Activated CD8-positive, alpha-beta memory T cell treated with anti-CD3 and anti-CD28 coated beads, Interleukin-2, amount 10 ng/mL, durations not matched to agents 7 days and 5 days (primary cell): ENCODE data around the gene TXNDC16. TPM values are rescaled to one million over a fixed set of nuclear protein-coding genes. Genes with fewer than 3 reads are reported as not detected.
A peak's percentile ranks its signal among the peaks of the same experiment; 100 is the strongest.

Experiments
- ATAC-seq: fragments of 150-1000 bp; cut with Tn5 transposase; one replicate; pipeline ENCODE4 v1.10.0; 2021; ENCODE audit warnings: moderate library complexity
- CTCF ChIA-PET: fragments of 350-600 bp; sonication (Branson Sonifier 250); formaldehyde crosslinking; loops from one replicate; lab custom pipeline; 2021; ENCODE audit warnings: antibody characterized with exemption; lab: Charles Lee
- DNase-seq: peaks from one replicate; pipeline ENCODE4 v3.0.0-alpha.2; 2020
- H3K27ac Mint-ChIP-seq: one replicate; pipeline ENCODE4 v1.8.0; 2021; ENCODE audit warnings: mild to moderate bottlenecking, mixed read lengths
- H3K27me3 Mint-ChIP-seq: one replicate; pipeline ENCODE4 v1.8.0; 2021; ENCODE audit warnings: mixed read lengths
- H3K36me3 Mint-ChIP-seq: one replicate; pipeline ENCODE4 v1.8.0; 2021; ENCODE audit warnings: mild to moderate bottlenecking, mixed read lengths
- H3K4me1 Mint-ChIP-seq: one replicate; pipeline ENCODE4 v1.8.0; 2021; ENCODE audit warnings: mixed read lengths
- H3K4me3 Mint-ChIP-seq: one replicate; pipeline ENCODE4 v1.8.0; 2021; ENCODE audit warnings: mild to moderate bottlenecking, moderate library complexity, mixed read lengths
- H3K9me3 Mint-ChIP-seq: one replicate; pipeline ENCODE4 v1.8.0; 2022; ENCODE audit warnings: low read depth, mixed read lengths
- total RNA-seq, 2 experiments: library from RNA; stranded (reverse); gene quantifications; one replicate each; pipeline ENCODE4 v1.2.3, GENCODE V29; 2021

The TXNDC16 gene
- total RNA-seq, 2 experiments from 2014 or later, result 9.1 to 11.5 TPM

DNA sequence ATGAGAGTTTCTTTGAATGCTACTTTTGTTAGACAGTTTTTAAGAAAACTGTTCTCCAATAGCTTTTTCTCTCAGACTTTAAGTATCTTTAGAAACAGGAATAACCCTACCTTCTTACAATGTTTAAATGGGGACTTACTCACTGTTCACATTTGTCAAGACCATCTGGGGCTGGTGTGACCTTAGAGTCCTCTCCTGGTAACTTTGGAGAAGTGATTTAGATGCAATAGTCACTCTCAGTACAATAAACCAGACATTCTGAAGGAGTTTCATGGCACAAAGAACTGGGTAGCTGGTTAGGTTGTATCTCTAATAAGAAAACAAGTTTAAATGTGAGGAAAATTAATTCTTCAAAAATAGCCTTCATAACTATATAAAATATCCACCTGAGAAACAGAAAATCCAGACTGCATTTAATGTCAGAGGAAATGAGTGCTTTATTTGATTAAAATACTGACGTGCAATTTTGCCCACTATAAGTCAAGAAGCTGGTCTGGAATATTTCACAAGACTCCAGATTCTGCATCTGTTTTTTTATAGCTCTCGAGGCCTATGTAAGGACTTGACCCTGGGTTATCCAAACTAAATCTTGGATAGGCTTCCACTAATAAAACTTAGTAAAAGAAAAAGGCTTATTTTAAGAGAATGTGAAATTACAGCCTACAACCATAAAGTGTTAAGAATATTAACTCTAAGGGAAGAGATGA lies 129.5 kb downstream of the TXNDC16 start:
- peak; percentile 53 for ATAC-seq
- CTCF ChIA-PET, result interaction anchor here (0.8 to 1.3 kb wide), 4 partner anchors 17 to 153 kb away, joined by 3 to 4 read pairs (median 3); no protein-coding TSS in a partner anchor
- H3K4me3 Mint-ChIP-seq, result no peak overlapping the region
- no peak for DNase-seq
- peaks cover 2% of the 10 kb centered on the region for H3K27me3 Mint-ChIP-seq
- no peaks in the 10 kb centered on the region for H3K9me3 Mint-ChIP-seq
- H3K4me1 Mint-ChIP-seq, result peaks cover 9% of the 10 kb centered on the region
- peaks cover 2% of the 10 kb centered on the region for H3K36me3 Mint-ChIP-seq
- H3K27ac Mint-ChIP-seq, result no peak overlapping the region

DNA sequence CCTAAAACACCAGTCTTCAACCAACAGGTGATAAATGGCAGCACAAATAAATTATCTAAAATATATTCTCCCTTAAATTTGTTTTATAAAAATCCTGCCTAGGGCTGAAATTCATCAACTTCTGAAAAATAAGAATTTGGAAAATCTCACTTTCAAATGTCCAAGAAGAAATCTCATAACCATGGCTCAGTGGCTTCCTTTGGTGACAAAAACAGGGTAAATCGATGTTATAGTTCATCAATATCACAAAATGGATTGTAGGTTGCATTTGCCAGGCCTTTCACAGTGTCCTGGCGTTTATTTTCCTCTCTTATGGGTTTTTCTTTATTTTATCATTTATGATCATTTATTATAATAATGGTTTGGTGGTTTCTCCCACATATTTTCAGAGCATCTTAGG lies 135.2 kb downstream of the TXNDC16 start:
- no peak for DNase-seq
- ATAC-seq, result no peak
- Mint-ChIP-seq H3K36me3 (peaks cover 11% of the 10 kb centered on the region), H3K27ac (no peak overlapping the region), H3K4me3 (no peak overlapping the region), H3K9me3 (no peaks in the 10 kb centered on the region), H3K27me3 (peaks cover 2% of the 10 kb centered on the region), H3K4me1 (peaks cover 26% of the 10 kb centered on the region)
- CTCF ChIA-PET, result no interaction called here

DNA sequence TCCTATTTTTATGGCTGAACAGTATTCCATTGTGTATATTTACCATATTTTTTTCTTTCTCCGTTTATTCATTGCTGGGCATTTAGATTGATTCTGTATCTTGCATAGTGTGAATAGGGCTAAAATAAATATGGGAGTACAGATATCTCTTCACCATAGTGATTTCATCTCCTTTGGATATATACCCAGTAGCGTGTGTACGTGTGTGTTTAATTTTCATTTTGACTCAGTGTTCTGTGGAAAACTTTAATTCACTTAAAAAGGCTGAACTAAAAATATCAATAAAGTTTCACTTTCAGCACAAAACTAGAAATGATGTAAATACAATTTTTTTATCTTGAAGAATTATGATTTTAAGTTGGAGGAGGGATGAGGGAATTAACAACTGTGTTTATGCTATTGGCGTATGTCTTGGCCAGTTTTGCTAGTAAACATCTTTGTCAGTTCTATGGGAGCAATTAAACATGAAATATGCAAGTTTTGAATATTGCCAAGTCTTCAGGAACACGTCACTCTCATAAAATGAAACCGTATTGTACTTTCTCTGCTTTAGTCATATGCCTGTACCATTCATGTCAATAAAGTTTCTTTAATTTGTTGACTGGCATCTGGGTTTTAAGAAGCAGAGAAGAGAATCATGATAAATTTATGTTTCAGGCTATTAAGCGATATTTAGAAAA lies 138.4 kb downstream of the TXNDC16 start:
- Mint-ChIP-seq H3K4me1 (peaks cover 34% of the 10 kb centered on the region), H3K36me3 (peaks cover 11% of the 10 kb centered on the region), H3K27me3 (no peaks in the 10 kb centered on the region), H3K4me3 (peak overlapping the region; percentile 63), H3K27ac (peak overlapping the region; percentile 86), H3K9me3 (no peaks in the 10 kb centered on the region)
- peak; percentile 85 for ATAC-seq
- no peak for DNase-seq
- CTCF ChIA-PET, result interaction anchor here (1.0 to 2.6 kb wide), 4 partner anchors 8 to 12 kb away, joined by 3 to 9 read pairs (median 6); no protein-coding TSS in a partner anchor

DNA sequence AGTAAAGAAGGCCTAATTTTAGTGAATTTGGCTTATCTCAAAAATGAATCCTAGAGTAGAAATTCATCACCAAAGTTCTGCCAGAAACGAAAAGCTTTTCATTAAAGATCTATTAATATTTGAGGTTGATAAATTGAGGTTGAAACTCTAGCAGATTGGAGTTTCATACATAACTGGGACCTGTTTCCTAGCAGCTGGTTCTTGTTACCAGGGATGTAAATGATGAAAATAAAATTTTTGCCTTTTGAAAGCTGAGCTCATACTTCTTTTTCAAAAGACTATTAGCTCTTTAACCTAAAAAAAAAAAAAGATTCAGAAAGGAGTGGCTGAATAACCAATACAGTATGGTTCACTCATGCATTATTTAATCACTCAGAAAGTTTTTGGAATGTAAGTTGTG lies 139.9 kb downstream of the TXNDC16 start:
- Mint-ChIP-seq H3K36me3 (peaks cover 11% of the 10 kb centered on the region), H3K27me3 (no peaks in the 10 kb centered on the region), H3K4me3 (no peak overlapping the region), H3K4me1 (peaks cover 30% of the 10 kb centered on the region), H3K27ac (no peak overlapping the region), H3K9me3 (no peaks in the 10 kb centered on the region)
- DNase-seq (no peak), ATAC-seq (no peak)
- CTCF ChIA-PET, result interaction anchor here (0.8 to 1.5 kb wide), 4 partner anchors 12 to 112 kb away, joined by 3 read pairs; no protein-coding TSS in a partner anchor

DNA sequence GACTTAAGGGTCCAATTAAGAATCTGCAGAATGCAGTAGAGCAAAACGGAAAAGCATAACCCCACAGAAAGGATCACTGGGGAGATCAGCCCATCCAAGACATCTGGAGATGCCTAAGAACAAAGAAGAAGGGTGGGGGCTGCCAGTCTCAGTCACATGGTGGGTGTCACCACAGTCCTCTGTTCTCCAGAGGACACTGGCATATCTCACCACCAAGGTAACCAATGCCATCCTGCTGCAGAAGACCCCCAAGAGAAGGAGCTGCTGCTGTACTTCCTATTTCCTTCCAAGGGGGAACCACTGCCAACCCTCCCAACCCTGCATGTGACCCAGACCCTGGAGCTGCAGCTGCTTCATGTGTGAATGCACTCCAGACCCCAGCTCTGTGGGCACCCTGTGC lies 147.0 kb downstream of the TXNDC16 start:
- H3K36me3 Mint-ChIP-seq, result peaks cover 30% of the 10 kb centered on the region
- peaks cover 5% of the 10 kb centered on the region for H3K9me3 Mint-ChIP-seq
- peaks cover 63% of the 10 kb centered on the region for H3K4me1 Mint-ChIP-seq
- CTCF ChIA-PET, result interaction anchor here (0.7 to 2.5 kb wide), 8 partner anchors 9 to 234 kb away, joined by 3 to 8 read pairs (median 3); partner anchors contain the start of gene PTGER2
- peak overlapping the region; percentile 30 for H3K27ac Mint-ChIP-seq
- ATAC-seq (no peak), DNase-seq (no peak)
- H3K4me3 Mint-ChIP-seq, result no peak overlapping the region
- H3K27me3 Mint-ChIP-seq, result peaks cover 4% of the 10 kb centered on the region

DNA sequence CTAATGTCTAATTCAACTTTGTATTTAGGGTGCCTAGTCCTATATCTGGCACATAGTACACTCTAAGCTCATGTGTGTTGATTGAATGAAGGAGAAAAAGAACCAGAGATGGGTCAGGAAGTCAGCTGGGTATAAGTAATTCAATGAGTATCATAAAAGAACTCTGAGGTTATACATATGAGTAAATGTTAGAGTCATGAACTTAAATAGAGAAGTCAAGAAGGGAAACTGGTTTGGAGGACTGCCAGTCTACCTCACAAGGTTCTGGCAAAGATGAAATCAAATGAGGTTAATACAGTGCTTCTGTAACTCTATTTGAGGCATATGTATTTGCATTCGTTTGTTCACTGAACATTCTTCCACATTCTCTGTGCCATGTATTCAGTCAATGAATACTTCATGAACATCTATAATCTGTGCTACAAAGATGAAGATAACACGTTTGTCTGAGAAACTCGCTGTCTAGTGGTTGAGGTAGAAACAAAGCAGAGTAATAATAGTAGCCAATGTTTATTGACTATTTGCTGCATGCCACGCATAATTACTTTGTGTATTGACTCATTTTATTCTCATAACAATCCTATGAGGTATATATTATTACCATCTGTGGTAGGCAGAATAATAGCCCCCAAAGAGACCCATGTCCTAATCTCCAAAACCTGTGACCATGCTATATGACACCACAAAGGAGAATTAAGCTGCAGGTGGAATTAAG lies 149.3 kb downstream of the TXNDC16 start:
- Mint-ChIP-seq H3K4me1 (peaks cover 67% of the 10 kb centered on the region), H3K27ac (peak overlapping the region; percentile 83), H3K36me3 (peaks cover 33% of the 10 kb centered on the region), H3K9me3 (peaks cover 12% of the 10 kb centered on the region), H3K27me3 (peaks cover 4% of the 10 kb centered on the region), H3K4me3 (peak overlapping the region; percentile 2)
- ATAC-seq (peak; percentile 77), DNase-seq (peak; percentile 47)
- CTCF ChIA-PET, result interaction anchor here (0.5 to 2.4 kb wide), 5 partner anchors 11 to 294 kb away, joined by 3 to 9 read pairs (median 4); no protein-coding TSS in a partner anchor

DNA sequence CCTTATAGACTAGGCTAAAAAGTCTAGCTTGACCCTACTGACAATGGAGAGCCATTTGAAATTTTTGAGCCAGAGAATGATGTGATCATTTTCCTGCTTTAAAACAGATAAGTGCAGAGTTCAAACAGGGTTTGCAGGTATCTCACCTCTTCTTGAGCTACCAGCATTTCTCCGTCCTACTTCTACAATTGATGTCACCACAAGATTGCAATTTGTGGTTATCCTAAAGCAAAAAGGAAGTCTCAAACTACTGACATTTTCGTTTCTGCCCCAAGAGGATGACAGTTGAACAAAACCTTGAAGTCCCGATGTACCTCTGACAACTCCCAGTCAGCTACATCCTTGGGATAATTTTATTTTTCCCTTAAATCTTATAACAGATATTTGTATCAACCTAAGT lies 151.5 kb downstream of the TXNDC16 start:
- peaks cover 14% of the 10 kb centered on the region for H3K9me3 Mint-ChIP-seq
- peaks cover 6% of the 10 kb centered on the region for H3K27me3 Mint-ChIP-seq
- H3K27ac Mint-ChIP-seq, result peak overlapping the region; percentile 83
- no peak for DNase-seq
- peak overlapping the region; percentile 8 for H3K4me3 Mint-ChIP-seq
- peak; percentile 61 for ATAC-seq
- CTCF ChIA-PET, result interaction anchor here (0.8 to 2.9 kb wide), 19 partner anchors 8 to 89 kb away, joined by 3 to 8 read pairs (median 3); partner anchors contain the start of gene PTGER2
- peaks cover 67% of the 10 kb centered on the region for H3K4me1 Mint-ChIP-seq
- peaks cover 40% of the 10 kb centered on the region for H3K36me3 Mint-ChIP-seq

DNA sequence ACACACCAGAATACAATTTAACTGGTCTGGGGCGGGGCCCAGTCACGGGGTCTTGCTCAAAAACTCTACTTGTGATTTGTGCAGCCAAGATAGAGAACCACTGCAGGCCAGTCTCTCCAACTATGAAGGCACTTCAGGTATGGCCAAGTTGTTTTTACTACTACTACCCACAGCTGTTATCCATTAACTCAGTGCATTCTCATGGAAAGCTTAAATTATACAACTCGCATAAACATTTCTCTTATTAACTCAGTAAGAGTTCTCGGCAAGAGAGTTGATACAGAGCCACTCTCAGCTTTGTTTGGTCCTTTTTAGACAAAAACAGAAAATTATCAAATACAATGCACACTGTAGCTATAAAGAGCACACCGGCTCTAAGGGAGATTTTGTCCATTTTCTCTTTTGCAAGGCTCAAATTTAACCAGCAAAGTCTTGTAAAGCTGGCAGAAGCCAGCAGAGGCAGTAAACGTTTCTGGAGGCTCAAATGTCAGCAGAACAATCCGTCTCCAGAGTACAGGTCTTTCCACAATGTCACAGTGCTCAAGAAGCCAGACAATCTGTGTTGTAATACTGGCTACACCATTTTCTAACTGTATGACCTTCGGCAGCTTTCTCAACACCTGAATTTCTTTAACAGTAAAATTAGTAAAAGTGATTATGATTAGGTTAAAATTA lies 152.2 kb downstream of the TXNDC16 start:
- peaks cover 14% of the 10 kb centered on the region for H3K9me3 Mint-ChIP-seq

DNA sequence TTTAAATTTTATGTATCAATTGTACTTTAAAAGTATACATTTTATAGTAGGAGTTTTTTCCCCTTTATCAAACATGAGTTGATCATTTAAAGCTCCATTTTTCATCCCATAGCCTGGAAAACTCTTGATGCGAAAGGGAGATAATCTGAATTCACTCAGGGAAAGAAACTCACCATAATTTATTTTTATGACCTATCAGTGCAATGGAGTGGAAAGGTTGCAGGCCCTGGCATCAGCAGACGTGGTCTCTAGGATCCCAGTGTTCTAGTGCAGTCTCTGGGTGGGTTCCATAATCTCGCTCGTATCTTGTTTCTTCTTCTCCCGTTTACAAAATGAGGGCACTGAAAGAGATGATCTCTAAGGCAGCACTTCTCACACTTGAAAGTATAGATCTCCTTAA lies 153.2 kb downstream of the TXNDC16 start:
- Mint-ChIP-seq H3K4me1 (peaks cover 54% of the 10 kb centered on the region), H3K36me3 (peaks cover 34% of the 10 kb centered on the region), H3K9me3 (peaks cover 9% of the 10 kb centered on the region), H3K27me3 (peaks cover 2% of the 10 kb centered on the region), H3K27ac (no peak overlapping the region), H3K4me3 (no peak overlapping the region)
- DNase-seq, result no peak
- CTCF ChIA-PET, result interaction anchor here (0.7 to 1.6 kb wide), 5 partner anchors 13 to 99 kb away, joined by 3 to 7 read pairs (median 4); no protein-coding TSS in a partner anchor
- ATAC-seq, result no peak

More for the DNA sequence above, 152.2 kb downstream of the TXNDC16 start:
- Mint-ChIP-seq H3K27me3 (peaks cover 6% of the 10 kb centered on the region), H3K36me3 (peaks cover 40% of the 10 kb centered on the region), H3K27ac (peak overlapping the region; percentile 83), H3K4me1 (peaks cover 61% of the 10 kb centered on the region), H3K4me3 (no peak overlapping the region)
- ATAC-seq, result no peak
- CTCF ChIA-PET, result interaction anchor here (1.0 to 2.9 kb wide), 13 partner anchors 8 to 100 kb away, joined by 3 to 8 read pairs (median 4); no protein-coding TSS in a partner anchor
- DNase-seq, result no peak

DNA sequence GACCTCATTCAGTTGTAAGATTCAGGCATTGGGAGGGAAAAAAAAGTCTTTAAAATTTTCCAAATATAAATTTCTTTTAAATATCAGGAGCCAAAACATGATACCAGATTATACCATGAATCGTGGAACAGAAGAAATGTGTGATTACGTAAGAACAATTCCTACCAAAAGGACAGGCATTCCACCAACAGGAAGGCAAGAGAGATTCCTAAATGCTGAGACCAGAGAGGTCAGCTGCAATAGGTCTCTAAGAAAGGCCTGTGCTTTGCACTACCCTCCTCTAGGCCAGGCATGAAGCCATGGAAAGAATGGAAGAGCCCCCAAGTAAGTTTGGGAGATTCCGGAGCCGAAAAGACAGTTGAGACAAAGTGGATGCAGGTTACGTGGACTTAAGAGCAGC lies 154.5 kb downstream of the TXNDC16 start:
- peaks cover 28% of the 10 kb centered on the region for H3K36me3 Mint-ChIP-seq
- H3K27ac Mint-ChIP-seq, result no peak overlapping the region
- ATAC-seq (no peak), DNase-seq (no peak)
- CTCF ChIA-PET, result no interaction called here
- H3K4me3 Mint-ChIP-seq, result no peak overlapping the region
- peaks cover 9% of the 10 kb centered on the region for H3K9me3 Mint-ChIP-seq
- H3K27me3 Mint-ChIP-seq, result peaks cover 2% of the 10 kb centered on the region
- peaks cover 46% of the 10 kb centered on the region for H3K4me1 Mint-ChIP-seq

DNA sequence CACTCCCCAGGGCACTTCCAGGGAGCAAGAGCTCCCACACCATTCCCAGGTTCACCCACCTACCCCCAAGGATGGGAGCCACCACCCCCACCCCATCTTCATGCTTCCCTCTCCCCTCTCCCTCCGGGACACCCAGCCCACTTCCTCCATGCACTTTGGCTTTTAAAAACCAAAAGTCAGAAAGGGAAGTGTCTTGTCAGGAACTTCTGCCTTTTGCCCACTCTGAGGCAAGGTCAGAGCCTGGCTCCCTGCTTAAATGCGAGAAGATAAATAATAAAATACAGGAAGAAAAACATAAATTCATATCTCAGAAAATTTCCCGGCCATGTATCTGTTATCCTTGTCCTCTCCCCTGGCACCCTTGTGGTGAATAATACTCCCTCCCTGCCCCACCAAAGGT lies 156.6 kb downstream of the TXNDC16 start:
- peaks cover 2% of the 10 kb centered on the region for H3K27me3 Mint-ChIP-seq
- CTCF ChIA-PET, result no interaction called here
- peaks cover 25% of the 10 kb centered on the region for H3K36me3 Mint-ChIP-seq
- no peak overlapping the region for H3K27ac Mint-ChIP-seq
- H3K4me3 Mint-ChIP-seq, result no peak overlapping the region
- peaks cover 9% of the 10 kb centered on the region for H3K9me3 Mint-ChIP-seq
- DNase-seq (no peak), ATAC-seq (no peak)
- H3K4me1 Mint-ChIP-seq, result peaks cover 25% of the 10 kb centered on the region

DNA sequence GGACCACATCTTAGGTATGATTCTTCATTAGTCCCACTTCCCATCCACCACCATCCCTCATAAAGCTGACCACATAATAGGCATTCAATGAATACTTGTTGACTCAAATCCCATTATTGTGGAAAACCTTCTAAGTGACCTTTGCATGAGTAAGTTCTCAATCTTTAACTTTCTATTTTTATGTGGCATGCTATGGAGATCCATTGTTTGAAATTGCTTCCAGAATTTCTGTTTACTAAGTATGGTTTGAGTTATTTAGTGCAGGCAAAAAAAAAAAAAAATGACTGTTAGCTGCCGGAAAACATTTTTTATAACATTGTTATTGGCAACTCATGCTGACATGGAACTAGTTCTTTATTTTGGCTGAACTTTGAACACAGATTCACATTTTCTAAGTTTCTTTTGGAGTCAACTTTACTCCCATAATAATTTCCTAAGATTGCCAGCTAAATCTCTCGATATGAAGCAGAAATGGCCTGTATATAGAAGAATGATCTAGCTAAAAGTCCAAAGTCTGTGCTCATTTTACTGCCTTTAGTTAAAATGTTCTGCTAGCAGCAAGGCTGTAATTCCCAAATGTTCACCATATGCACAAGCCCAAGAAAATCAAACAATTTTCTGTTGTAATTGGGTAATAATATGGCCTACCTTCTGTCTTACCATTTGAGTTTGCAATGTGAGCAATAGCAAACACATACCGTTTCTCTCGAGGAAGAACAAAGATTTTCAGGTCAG lies 160.3 kb downstream of the TXNDC16 start:
- Mint-ChIP-seq H3K4me3 (no peak overlapping the region), H3K9me3 (no peaks in the 10 kb centered on the region), H3K4me1 (peaks cover 11% of the 10 kb centered on the region), H3K27me3 (peaks cover 2% of the 10 kb centered on the region), H3K36me3 (peaks cover 23% of the 10 kb centered on the region), H3K27ac (no peak overlapping the region)
- ATAC-seq, result no peak
- no peak for DNase-seq
- CTCF ChIA-PET, result interaction anchor here (1.6 kb wide), 1 partner anchor 9 kb away, joined by 3 read pairs; no protein-coding TSS in a partner anchor
